Measurements from ENCODE around the gene SLC25A21. TPM values are rescaled to one million over a fixed set of nuclear protein-coding genes. Genes with fewer than 3 reads are reported as not detected.

SLC25A21 gene
- polyA plus RNA-seq, 2 of the 4 experiments (the other 2 are of a cell fraction) = 0.68 to 1.4 TPM

- H3K4me2 ChIP-seq = no peak overlapping the region
- no peak overlapping the region for H3K27ac ChIP-seq
- no peaks in the 10 kb centered on the region for H3K9me3 ChIP-seq
- H3K4me3 ChIP-seq = no peak overlapping the region
- DNase-seq (ENCODE audit: low read depth in 1 of 2, low spot score in 1 of 2) (no peak), ATAC-seq (no peak), FAIRE-seq (no peak)
- no peak for TF ChIP-seq CHD2 (IDR thresholded peaks at IDR 0.05; ENCODE audit: low read length, partially characterized antibody)
- no peak for TF ChIP-seq FOSB (CRISPR knock-in tag; IDR thresholded peaks at IDR 0.05)
- no peak for TF ChIP-seq ZNF302 (CRISPR knock-in tag; IDR thresholded peaks at IDR 0.05)
- no peak for TF ChIP-seq HOXB5 (CRISPR knock-in tag; IDR thresholded peaks at IDR 0.05)
- TF ChIP-seq MYC (IDR thresholded peaks at IDR 0.05; ENCODE audit: borderline replicate concordance, low read length) = no peak
- no peak for TF ChIP-seq ATOH8 (CRISPR knock-in tag; IDR thresholded peaks at IDR 0.05; ENCODE audit: low read depth)
- 68% methylated on average over 5 of the region's 5 CpGs for WGBS (ENCODE audit: missing lambda C conversion rate)
- ChIA-PET POLR2A (no interaction called here), CTCF (interaction anchor here (1.6 to 2.0 kb wide), 3 partner anchors 9 to 433 kb away, joined by 3 to 5 read pairs (median 4); no protein-coding TSS in a partner anchor)
- H3K4me1 ChIP-seq = no peaks in the 10 kb centered on the region
Observed at GRCh38 chr14:36717363-36717762, 455.0 kb downstream of the SLC25A21 start.

GRCh38 chr14:36716614-36717184, 455.7 kb downstream of the SLC25A21 start:
- no peak for ATAC-seq
- CTCF ChIA-PET = interaction anchor here (0.5 to 1.6 kb wide), 3 partner anchors 31 to 433 kb away, joined by 3 to 4 read pairs (median 3); no protein-coding TSS in a partner anchor
- no peak for DNase-seq (ENCODE audit: low read depth in 1 of 2, low spot score in 1 of 2)

GRCh38 chr14:36713960-36714703, 458.3 kb downstream of the SLC25A21 start:
- H3K9me3 ChIP-seq = no peaks in the 10 kb centered on the region
- no peaks in the 10 kb centered on the region for H3K4me1 ChIP-seq
- CTCF ChIA-PET = no interaction called here
- no peak overlapping the region for H3K27ac ChIP-seq
- no peak for ATAC-seq
- no peak overlapping the region for H3K4me3 ChIP-seq
- POLR2A ChIA-PET = no interaction called here
- no peak for FAIRE-seq
- no peak overlapping the region for H3K4me2 ChIP-seq
- peak; percentile 76 for TF ChIP-seq MAFK (IDR thresholded peaks at IDR 0.05; ENCODE audit: partially characterized antibody)
- no peak for TF ChIP-seq ATOH8 (CRISPR knock-in tag; IDR thresholded peaks at IDR 0.05; ENCODE audit: low read depth)
- no peak for DNase-seq (ENCODE audit: low read depth in 1 of 2, low spot score in 1 of 2)
- WGBS (ENCODE audit: missing lambda C conversion rate) = 54% methylated on average over 4 of the region's 4 CpGs

More at GRCh38 chr14:36716614-36717184, 455.7 kb downstream of the SLC25A21 start:
- Histone ChIP-seq H3K9me3 (no peaks in the 10 kb centered on the region), H3K27ac (no peak overlapping the region), H3K4me3 (no peak overlapping the region), H3K4me1 (no peaks in the 10 kb centered on the region), H3K4me2 (no peak overlapping the region)
- TF ChIP-seq KDM1A (IDR thresholded peaks at IDR 0.05; ENCODE audit: low read depth) = no peak
- POLR2A ChIA-PET = no interaction called here
- WGBS (ENCODE audit: missing lambda C conversion rate) = 53% methylated on average over 7 of the region's 7 CpGs
- no peak for FAIRE-seq

GRCh38 chr14:36707570-36707969, 464.8 kb downstream of the SLC25A21 start:
- Histone ChIP-seq H3K9me3 (no peaks in the 10 kb centered on the region), H3K4me1 (no peaks in the 10 kb centered on the region), H3K4me3 (no peak overlapping the region), H3K27ac (no peak overlapping the region), H3K4me2 (no peak overlapping the region)
- ATAC-seq (no peak), FAIRE-seq (no peak), DNase-seq (ENCODE audit: low read depth in 1 of 2, low spot score in 1 of 2) (no peak)
- CTCF ChIA-PET = interaction anchor here (1.1 kb wide), 1 partner anchor 11 kb away, joined by 3 read pairs; no protein-coding TSS in a partner anchor
- POLR2A ChIA-PET = no interaction called here
- TF ChIP-seq PHF8 (IDR thresholded peaks at IDR 0.05; ENCODE audit: borderline replicate concordance, low read depth) = no peak
- no peak for TF ChIP-seq GATA3 (IDR thresholded peaks at IDR 0.05; ENCODE audit: borderline replicate concordance)
- no peak for TF ChIP-seq JUNB (IDR thresholded peaks at IDR 0.05)
- no peak for TF ChIP-seq ESRRA (IDR thresholded peaks at IDR 0.05; ENCODE audit: borderline replicate concordance, low read length)
- TF ChIP-seq ZNF302 (CRISPR knock-in tag; IDR thresholded peaks at IDR 0.05) = no peak
- TF ChIP-seq NR3C1 (IDR thresholded peaks at IDR 0.05) = no peak
- no peak for TF ChIP-seq ZFP36 (IDR thresholded peaks at IDR 0.05; ENCODE audit: borderline replicate concordance, partially characterized antibody)
- no peak for TF ChIP-seq JUN (IDR thresholded peaks at IDR 0.05)
- TF ChIP-seq MAFK (IDR thresholded peaks at IDR 0.05; ENCODE audit: partially characterized antibody) = no peak
- no peak for TF ChIP-seq POLR2AphosphoS2 (conservative IDR thresholded peaks at IDR 0.05; ENCODE audit: low read length)
- no peak for TF ChIP-seq CBX8 (IDR thresholded peaks at IDR 0.05)
- TF ChIP-seq HOXB13 (CRISPR knock-in tag; IDR thresholded peaks at IDR 0.05; ENCODE audit: low read depth) = no peak
